NT2/D1 (cell line): ENCODE results near the gene HCN2.
"Not testable (repeated sequence)": the region's sequence is repeated elsewhere in the genome, so short reads cannot be mapped to it uniquely, and the experiment has no call there.

Experiments used
- DNase-seq: peaks from one replicate; pipeline ENCODE4 v3.0.0-alpha.2; 2011; ENCODE audit warnings: low read depth, low spot score
- H3K27me3 ChIP-seq: 2 replicates; pipeline ENCODE4 v1.6.0; 2011; ENCODE audit warnings: mild to moderate bottlenecking; ENCODE audit not compliant: insufficient read length, insufficient read depth
- H3K36me3 ChIP-seq: 2 replicates; pipeline ENCODE4 v1.6.1; 2011; ENCODE audit warnings: mild to moderate bottlenecking, low read length, mixed read lengths; ENCODE audit not compliant: insufficient read depth, insufficient read length
- H3K4me1 ChIP-seq: 2 replicates; pipeline ENCODE4 v1.5.1; 2011; ENCODE audit not compliant: insufficient read depth, insufficient read length
- H3K4me3 ChIP-seq: 2 replicates; pipeline ENCODE4 v1.5.1; 2011; ENCODE audit warnings: low read depth; ENCODE audit not compliant: insufficient read length
- H3K9ac ChIP-seq: 2 replicates; pipeline ENCODE4 v1.6.0; 2011; ENCODE audit warnings: low read depth; ENCODE audit not compliant: insufficient read length
- H3K9me3 ChIP-seq: 2 replicates; pipeline ENCODE4 v1.5.1; 2011; ENCODE audit warnings: mild to moderate bottlenecking, low read length; ENCODE audit not compliant: insufficient read depth
- SUZ12 ChIP-seq: IDR thresholded peaks from 2 replicates; pipeline ENCODE4 v1.6.1; 2011; ENCODE audit not compliant: insufficient read length, insufficient read depth; ENCODE audit errors: extremely low read depth
- YY1 ChIP-seq: IDR thresholded peaks from 2 replicates; pipeline ENCODE4 v1.6.1; 2011; ENCODE audit not compliant: insufficient read length, insufficient read depth
- ZNF274 ChIP-seq: IDR thresholded peaks from 2 replicates; pipeline ENCODE4 v1.6.1; 2011; ENCODE audit warnings: mild to moderate bottlenecking, low read depth, low read length

The HCN2 gene

GRCh38 chr19:602391-603301 is 13.0 kb downstream of the HCN2 start:
- Histone ChIP-seq H3K9ac (no peak overlapping the region), H3K36me3 (no peaks in the 10 kb centered on the region), H3K27me3 (no peaks in the 10 kb centered on the region), H3K9me3 (peaks cover 38% of the 10 kb centered on the region), H3K4me3 (no peak overlapping the region), H3K4me1 (no peaks in the 10 kb centered on the region)
- TF ChIP-seq ZNF274 (no peak), YY1 (no peak), SUZ12 (no peak)
- DNase-seq, result no peak

- H3K27me3 ChIP-seq, H3K4me1 ChIP-seq, H3K9ac ChIP-seq, H3K36me3 ChIP-seq, DNase-seq, H3K4me3 ChIP-seq: not testable (repeated sequence)
- H3K9me3 ChIP-seq, result peaks cover 35% of the 10 kb centered on the region
These were observed 13.6 kb downstream of the HCN2 start for GRCh38 chr19:603302-603639.

GRCh38 chr19:603779-604178 is 14.1 kb downstream of the HCN2 start:
- H3K4me3 ChIP-seq, H3K27me3 ChIP-seq, H3K9ac ChIP-seq, H3K4me1 ChIP-seq, DNase-seq, H3K36me3 ChIP-seq: not testable (repeated sequence)
- peaks cover 35% of the 10 kb centered on the region for H3K9me3 ChIP-seq

- TF ChIP-seq SUZ12 (no peak), YY1 (no peak), ZNF274 (no peak)
These were observed 14.7 kb downstream of the HCN2 start for GRCh38 chr19:604355-604754.

GRCh38 chr19:605061-605971 is 15.6 kb downstream of the HCN2 start:
- Histone ChIP-seq H3K36me3 (peaks cover 11% of the 10 kb centered on the region), H3K9me3 (peaks cover 35% of the 10 kb centered on the region)
- DNase-seq, H3K4me1 ChIP-seq, H3K27me3 ChIP-seq, H3K4me3 ChIP-seq, H3K9ac ChIP-seq: not testable (repeated sequence)

More at GRCh38 chr19:604355-604754, 14.7 kb downstream of the HCN2 start:
- Histone ChIP-seq H3K9ac (no peak overlapping the region), H3K4me3 (no peak overlapping the region), H3K27me3 (no peaks in the 10 kb centered on the region), H3K36me3 (peaks cover 2% of the 10 kb centered on the region), H3K4me1 (no peaks in the 10 kb centered on the region), H3K9me3 (peaks cover 35% of the 10 kb centered on the region)
- DNase-seq, result no peak

GRCh38 chr19:607301-608154 is 17.8 kb downstream of the HCN2 start:
- DNase-seq, result no peak
- Histone ChIP-seq H3K4me3 (no peak overlapping the region), H3K4me1 (peaks cover 6% of the 10 kb centered on the region), H3K27me3 (no peaks in the 10 kb centered on the region), H3K36me3 (peaks cover 26% of the 10 kb centered on the region), H3K9me3 (peaks cover 20% of the 10 kb centered on the region; the same call in 1 of the 2 replicates), H3K9ac (no peak overlapping the region)
- TF ChIP-seq SUZ12 (no peak), YY1 (no peak), ZNF274 (no peak)

- Histone ChIP-seq H3K27me3 (no peaks in the 10 kb centered on the region), H3K4me3 (no peak overlapping the region), H3K36me3 (peaks cover 33% of the 10 kb centered on the region), H3K9ac (no peak overlapping the region), H3K4me1 (peaks cover 6% of the 10 kb centered on the region), H3K9me3 (peaks cover 12% of the 10 kb centered on the region; the same call in 1 of the 2 replicates)
- no peak for DNase-seq
- TF ChIP-seq SUZ12, result no peak
- no peak for TF ChIP-seq ZNF274
- TF ChIP-seq YY1, result no peak
These were observed 18.7 kb downstream of the HCN2 start for GRCh38 chr19:608155-609003.
